ENCODE measurements around the gene NCKAP5.

NCKAP5 gene

GRCh38 chr2:132772340-132772739, 795.9 kb downstream of the NCKAP5 start:
- FAIRE-seq: no peak
- no peak for DNase-seq (ENCODE audit: extremely low spot score, insufficient read length, low read depth)

DNA sequence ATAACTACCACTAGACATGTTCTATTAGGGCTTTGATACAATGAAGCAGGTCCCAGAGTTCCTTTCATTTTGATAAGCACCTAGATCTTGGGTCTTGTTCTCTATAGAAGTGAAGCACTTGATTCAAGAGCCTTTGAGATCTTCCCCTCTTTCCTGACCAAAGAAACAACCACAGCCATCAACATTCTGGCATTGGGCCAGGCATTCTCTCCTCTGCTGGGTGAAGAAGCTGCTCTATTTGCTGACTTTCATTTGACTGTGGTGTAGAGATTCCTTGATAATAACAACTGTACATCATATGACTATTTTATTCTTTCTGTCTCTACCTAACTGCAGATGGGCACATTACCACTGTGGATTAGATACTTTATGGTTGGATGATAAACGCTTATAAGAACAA, 801.7 kb downstream of the NCKAP5 start:
- DNase-seq (ENCODE audit: extremely low spot score, insufficient read length, low read depth) (no peak), FAIRE-seq (no peak)

GRCh38 chr2:132761437-132761836, 806.8 kb downstream of the NCKAP5 start:
- FAIRE-seq: no peak
- no peak for DNase-seq (ENCODE audit: extremely low spot score, insufficient read length, low read depth)

- FAIRE-seq (no peak), DNase-seq (ENCODE audit: extremely low spot score, insufficient read length, low read depth) (no peak)
Measured at GRCh38 chr2:132760971-132761370, 807.3 kb downstream of the NCKAP5 start.

DNA sequence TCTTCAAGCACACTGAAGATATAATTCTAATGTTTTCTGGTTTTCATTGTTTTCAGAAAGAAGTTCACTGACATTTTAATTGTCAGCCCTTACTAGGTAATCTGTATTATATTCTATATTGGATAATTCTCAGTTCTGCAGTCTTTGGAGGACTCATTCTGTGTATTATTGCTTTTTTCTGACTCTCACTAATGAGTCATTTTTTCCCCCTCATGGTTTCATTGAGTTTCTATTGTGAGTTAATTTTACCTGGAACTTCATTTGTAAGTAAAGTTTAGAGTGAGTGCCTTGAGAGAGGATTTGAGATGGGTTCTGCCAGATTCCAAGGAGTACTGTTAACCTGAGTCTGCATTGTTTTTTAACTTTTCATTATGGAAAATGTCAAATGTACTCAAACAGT, 807.9 kb downstream of the NCKAP5 start:
- DNase-seq (ENCODE audit: extremely low spot score, insufficient read length, low read depth) (no peak), FAIRE-seq (no peak)

GRCh38 chr2:132758995-132759394, 809.3 kb downstream of the NCKAP5 start:
- FAIRE-seq (no peak), DNase-seq (ENCODE audit: extremely low spot score, insufficient read length, low read depth) (no peak)

- FAIRE-seq: no peak
- DNase-seq (ENCODE audit: extremely low spot score, insufficient read length, low read depth): no peak
Measured at GRCh38 chr2:132757676-132758075, 810.6 kb downstream of the NCKAP5 start.

DNA sequence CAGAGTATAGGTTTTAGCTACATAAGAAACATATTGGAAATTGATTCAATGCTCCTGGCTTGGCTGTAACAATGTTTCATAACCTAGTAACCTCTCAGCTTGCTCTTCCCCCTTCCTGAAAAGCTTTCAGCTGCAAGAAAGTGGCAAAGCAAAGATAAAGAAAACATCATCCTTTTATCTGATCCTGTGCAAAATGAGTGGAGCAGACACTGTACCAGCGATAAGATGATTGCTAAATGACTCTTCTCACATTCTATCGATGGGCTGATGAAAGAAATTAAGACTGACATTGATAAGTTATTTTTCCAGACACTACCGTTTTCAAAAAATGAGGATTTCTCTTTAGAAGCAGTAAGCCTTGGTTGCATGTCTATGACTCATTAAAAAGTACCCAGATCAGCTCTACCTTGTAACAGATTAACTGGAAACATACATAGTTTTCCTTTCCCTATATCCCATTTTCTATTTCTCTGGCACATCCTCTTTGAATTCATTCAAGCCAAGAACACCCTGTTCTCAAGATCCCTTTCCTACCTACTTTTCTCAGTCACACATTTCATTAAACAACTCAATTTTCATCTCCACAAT, 811.2 kb downstream of the NCKAP5 start:
- FAIRE-seq: peak; percentile 41
- DNase-seq (ENCODE audit: extremely low spot score, insufficient read length, low read depth): no peak

GRCh38 chr2:132754867-132755472, 813.3 kb downstream of the NCKAP5 start:
- FAIRE-seq: peak; percentile 67
- no peak for DNase-seq (ENCODE audit: extremely low spot score, insufficient read length, low read depth)

GRCh38 chr2:132754392-132754791, 813.9 kb downstream of the NCKAP5 start:
- DNase-seq (ENCODE audit: extremely low spot score, insufficient read length, low read depth) (no peak), FAIRE-seq (no peak)

DNA sequence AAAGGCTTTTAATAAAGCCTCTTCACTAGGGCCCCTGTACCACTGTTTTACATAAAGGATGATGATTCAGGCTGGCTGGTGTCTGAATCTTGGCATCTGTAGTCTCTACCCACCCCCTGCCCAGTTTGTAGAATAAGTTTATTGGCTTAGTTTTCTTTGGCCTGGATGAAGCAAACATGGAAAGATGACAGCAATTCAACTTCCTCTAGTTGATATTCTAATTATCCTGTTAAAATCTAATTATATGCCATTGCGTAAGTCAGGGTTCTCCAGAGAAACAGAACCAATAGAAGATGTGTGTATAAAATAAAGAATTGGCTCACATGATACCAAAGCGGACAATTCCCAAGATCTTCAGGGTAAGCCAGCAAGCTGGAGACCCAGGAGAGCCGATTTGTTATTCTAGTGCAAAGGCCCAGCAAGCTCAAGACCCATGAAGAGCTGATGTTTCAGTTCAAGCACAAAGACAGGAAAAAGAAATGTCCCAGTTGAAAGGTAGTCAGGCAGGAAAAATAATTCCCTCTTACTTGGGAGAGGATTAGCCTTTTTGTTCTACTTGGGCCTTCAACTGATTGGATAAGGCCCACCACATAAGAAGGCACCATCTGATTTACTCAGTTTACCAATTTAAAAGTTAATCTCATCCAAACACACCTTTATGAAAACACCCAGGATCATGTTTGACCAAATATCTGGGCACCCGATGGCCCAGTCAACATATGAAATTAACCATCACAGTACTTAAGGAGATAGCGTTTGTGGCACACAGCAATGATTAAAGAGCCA, 815.6 kb downstream of the NCKAP5 start:
- no peak for FAIRE-seq
- DNase-seq (ENCODE audit: extremely low spot score, insufficient read length, low read depth): no peak

- FAIRE-seq (no peak), DNase-seq (ENCODE audit: extremely low spot score, insufficient read length, low read depth) (no peak)
Measured at GRCh38 chr2:132751836-132752235, 816.4 kb downstream of the NCKAP5 start.

DNA sequence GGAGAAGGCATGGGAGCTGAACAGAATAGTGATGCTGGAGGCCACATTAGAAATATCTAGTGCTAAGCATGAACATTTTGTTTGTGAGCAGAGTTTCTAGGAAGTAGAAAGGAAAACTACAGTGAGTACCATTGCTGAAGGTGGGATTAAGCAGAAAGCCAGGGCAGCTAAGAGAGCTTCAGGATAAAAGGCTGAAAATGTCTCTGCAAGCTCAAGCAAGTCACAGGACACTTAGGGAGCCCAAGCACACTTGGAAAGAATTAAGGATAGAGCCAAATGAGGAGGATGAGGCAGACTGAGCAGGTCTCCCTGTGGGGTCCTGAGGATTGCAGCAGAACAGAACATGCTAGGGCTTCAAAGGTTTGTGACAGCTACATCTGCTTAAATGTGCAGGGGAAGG, 817.7 kb downstream of the NCKAP5 start:
- FAIRE-seq (no peak), DNase-seq (ENCODE audit: extremely low spot score, insufficient read length, low read depth) (no peak)

DNA sequence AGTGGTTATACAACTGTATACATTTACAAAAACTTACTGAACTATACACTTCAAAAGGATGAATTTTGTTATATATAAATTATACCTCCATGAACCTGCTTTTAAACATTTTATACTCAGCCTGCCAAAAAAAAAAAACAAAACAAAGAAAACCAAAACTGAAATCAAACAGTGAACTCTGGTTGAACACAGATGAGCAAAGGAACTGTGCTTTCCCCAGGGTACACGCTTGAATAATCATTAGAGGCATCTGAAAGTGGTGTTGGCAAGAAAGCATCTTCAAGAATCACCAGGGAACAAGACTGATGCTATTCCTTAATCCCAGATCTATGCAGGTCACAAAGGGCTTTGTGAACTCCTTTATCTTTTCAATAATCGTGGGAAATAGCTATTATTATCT, 821.2 kb downstream of the NCKAP5 start:
- FAIRE-seq (peak; percentile 79), DNase-seq (ENCODE audit: extremely low spot score, insufficient read length, low read depth) (no peak)

GRCh38 chr2:132741754-132742153, 826.5 kb downstream of the NCKAP5 start:
- no peak for FAIRE-seq

DNA sequence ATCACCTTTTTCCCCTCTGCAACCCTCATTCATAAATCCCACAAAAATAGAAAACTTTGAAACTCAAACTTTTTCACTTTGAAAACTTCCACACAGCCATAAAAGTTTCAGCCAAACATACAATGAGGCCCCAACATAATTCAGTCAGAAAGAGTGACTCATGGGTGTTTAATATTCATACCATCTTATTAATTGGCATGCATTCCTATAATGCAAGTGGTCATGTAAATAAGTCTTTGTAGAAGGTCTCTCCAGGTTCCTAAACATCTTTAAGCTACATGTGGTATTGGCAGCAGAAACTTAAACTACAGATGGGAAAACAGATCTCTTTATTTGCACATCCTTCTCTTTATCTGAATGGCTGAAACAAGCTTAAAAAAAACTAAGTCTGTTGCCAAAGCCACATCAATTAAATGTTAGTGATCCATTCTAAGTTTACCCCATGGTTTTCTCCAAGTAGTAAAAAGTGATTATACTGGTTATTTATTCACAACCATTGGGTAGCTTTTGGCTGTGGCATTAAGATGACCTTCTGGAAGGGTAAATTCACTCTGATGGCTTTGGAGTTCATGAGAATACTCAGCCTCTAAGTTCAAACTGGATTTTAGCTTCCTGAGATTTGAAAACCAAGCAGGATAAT, 828.1 kb downstream of the NCKAP5 start:
- DNase-seq (ENCODE audit: extremely low spot score, insufficient read length, low read depth): no peak
- no peak for FAIRE-seq

More at GRCh38 chr2:132741754-132742153, 826.5 kb downstream of the NCKAP5 start:
- DNase-seq (ENCODE audit: extremely low spot score, insufficient read length, low read depth): no peak

- no peak for FAIRE-seq
- DNase-seq (ENCODE audit: extremely low spot score, insufficient read length, low read depth): no peak
Measured at GRCh38 chr2:132738223-132738622, 830.0 kb downstream of the NCKAP5 start.

DNA sequence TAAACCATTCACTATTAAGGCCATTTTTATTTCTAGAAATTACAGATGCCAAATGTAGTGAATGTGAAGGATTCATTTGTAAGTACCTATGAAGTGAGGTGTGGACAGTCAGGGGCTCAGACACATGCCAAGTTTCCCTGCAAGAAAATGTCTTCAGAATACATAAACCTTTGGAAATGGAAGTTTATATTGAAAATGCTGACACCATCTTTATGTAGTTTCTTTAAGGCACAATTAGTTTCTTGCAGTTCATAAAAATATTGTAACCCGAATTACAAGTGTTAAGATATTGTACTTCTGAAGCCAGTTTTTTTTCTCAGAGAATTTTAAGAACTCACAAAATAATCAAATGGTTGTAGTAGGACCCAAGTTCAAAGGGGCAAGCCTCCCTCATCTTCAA, 832.2 kb downstream of the NCKAP5 start:
- FAIRE-seq (no peak), DNase-seq (ENCODE audit: extremely low spot score, insufficient read length, low read depth) (no peak)

GRCh38 chr2:132734961-132735360, 833.3 kb downstream of the NCKAP5 start:
- no peak for DNase-seq (ENCODE audit: extremely low spot score, insufficient read length, low read depth)
- no peak for FAIRE-seq

DNA sequence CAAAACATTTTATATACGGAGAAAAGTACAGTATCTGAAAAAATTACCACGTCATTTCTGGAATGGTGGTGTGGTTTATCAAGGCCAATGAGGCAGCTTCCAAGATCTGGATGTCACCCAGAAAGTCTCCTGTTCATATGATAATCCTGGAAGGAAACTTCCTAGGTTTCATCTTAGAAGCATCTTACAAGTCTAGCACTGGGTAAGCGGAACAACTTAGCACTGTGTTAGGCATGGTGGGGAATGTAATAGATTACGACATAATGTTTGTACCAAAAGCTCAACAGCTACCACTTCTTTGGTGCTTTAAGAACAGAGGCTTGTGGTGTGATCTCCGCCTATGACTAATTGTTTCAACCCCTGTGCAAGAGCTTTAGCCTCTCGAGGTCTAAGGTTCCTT, 835.2 kb downstream of the NCKAP5 start:
- DNase-seq (ENCODE audit: extremely low spot score, insufficient read length, low read depth): no peak

GRCh38 chr2:132732694-132733093, 835.6 kb downstream of the NCKAP5 start:
- FAIRE-seq: no peak
- DNase-seq (ENCODE audit: extremely low spot score, insufficient read length, low read depth): no peak

More for the DNA sequence above, 835.2 kb downstream of the NCKAP5 start:
- no peak for FAIRE-seq
